ENCODE results near the gene ERICH6B.

GRCh38 chr13:45615501-45616101, at the start of gene ERICH6B:
- TF ChIP-seq CTCF (IDR thresholded peaks at IDR 0.05; ENCODE audit: poor library complexity): no peak
- no peak for TF ChIP-seq EZH2phosphoT487 (IDR thresholded peaks at IDR 0.05; ENCODE audit: low read depth, severe bottlenecking, unreplicated experiment)
